H9 (cell line): Measurements from ENCODE around the gene CAMKV. TPM values are rescaled to one million over a fixed set of nuclear protein-coding genes. Genes with fewer than 3 reads are reported as not detected.

Source experiments
- DNase-seq: peaks from one replicate; pipeline ENCODE4 v3.0.0-alpha.2; 2017
- H2AFZ ChIP-seq: one replicate; pipeline ENCODE4 v1.6.1; 2013; ENCODE audit warnings: mild to moderate bottlenecking, low read length, control low read depth, moderate library complexity
- H2AK5ac ChIP-seq: 2 replicates; pipeline ENCODE4 v1.6.1; 2013; ENCODE audit warnings: low read length, control low read depth, mixed read lengths; ENCODE audit not compliant: insufficient read length
- H2BK120ac ChIP-seq: one replicate; pipeline ENCODE4 v1.6.1; 2013; ENCODE audit warnings: low read depth, mild to moderate bottlenecking, low read length, control low read depth, inconsistent platforms; ENCODE audit not compliant: poor library complexity, severe bottlenecking
- H2BK12ac ChIP-seq: 2 replicates; pipeline ENCODE4 v1.6.1; 2013; ENCODE audit warnings: low read length, control low read depth, mixed read lengths, low read depth; ENCODE audit not compliant: insufficient read length
- H2BK15ac ChIP-seq: 2 replicates; pipeline ENCODE4 v1.6.1; 2013; ENCODE audit warnings: low read depth, low read length, control low read depth
- H2BK20ac ChIP-seq: one replicate; pipeline ENCODE4 v1.6.1; 2013; ENCODE audit warnings: low read depth, mild to moderate bottlenecking, low read length, control low read depth, inconsistent platforms; ENCODE audit not compliant: poor library complexity, severe bottlenecking
- H2BK5ac ChIP-seq: 2 replicates; pipeline ENCODE4 v1.6.1; 2013; ENCODE audit warnings: low read length, control low read depth, mixed read lengths; ENCODE audit not compliant: insufficient read length
- H3K14ac ChIP-seq: 2 replicates; pipeline ENCODE4 v1.6.1; 2013; ENCODE audit warnings: low read length, control low read depth; ENCODE audit not compliant: insufficient read depth
- H3K18ac ChIP-seq: 2 replicates; pipeline ENCODE4 v1.6.1; 2013; ENCODE audit warnings: low read depth, mild to moderate bottlenecking, mixed read lengths, low read length, control low read depth; ENCODE audit not compliant: insufficient read length
- H3K23ac ChIP-seq: 2 replicates; pipeline ENCODE4 v1.6.1; 2013; ENCODE audit warnings: low read length, control low read depth, mixed read lengths, low read depth; ENCODE audit not compliant: insufficient read length
- H3K23me2 ChIP-seq: 2 replicates; pipeline ENCODE4 v1.6.1; 2013; ENCODE audit warnings: low read depth, mild to moderate bottlenecking, mixed read lengths, low read length, control low read depth; ENCODE audit not compliant: insufficient read length, poor library complexity, severe bottlenecking
- H3K27ac ChIP-seq: 2 replicates; pipeline ENCODE4 v1.5.1; 2013; ENCODE audit warnings: low read length, control low read depth, mixed read lengths, low read depth; ENCODE audit not compliant: insufficient read length
- H3K27me3 ChIP-seq: 2 replicates; pipeline ENCODE4 v1.6.1; 2013; ENCODE audit warnings: low read length, control low read depth, inconsistent platforms; ENCODE audit not compliant: insufficient read depth
- H3K4ac ChIP-seq: 2 replicates; pipeline ENCODE4 v1.6.1; 2013; ENCODE audit warnings: low read depth, mild to moderate bottlenecking, control low read depth, inconsistent platforms, low read length, moderate library complexity
- H3K4me1 ChIP-seq: 2 replicates; pipeline ENCODE4 v1.6.1; 2013; ENCODE audit warnings: low read length, control low read depth, inconsistent platforms; ENCODE audit not compliant: insufficient read depth
- H3K4me2 ChIP-seq: 2 replicates; pipeline ENCODE4 v1.6.1; 2013; ENCODE audit warnings: low read length, control low read depth, mixed read lengths; ENCODE audit not compliant: insufficient read length, insufficient read depth
- H3K56ac ChIP-seq: 2 replicates; pipeline ENCODE4 v1.6.1; 2013; ENCODE audit warnings: low read depth, mild to moderate bottlenecking, mixed read lengths, low read length, control low read depth; ENCODE audit not compliant: insufficient read length
- H3K79me1 ChIP-seq: 2 replicates; pipeline ENCODE4 v1.6.1; 2013; ENCODE audit warnings: low read depth, mild to moderate bottlenecking, moderate library complexity, low read length, control low read depth, inconsistent platforms; ENCODE audit not compliant: insufficient read depth, poor library complexity, severe bottlenecking
- H3K79me2 ChIP-seq: 2 replicates; pipeline ENCODE4 v1.6.1; 2013; ENCODE audit warnings: low read length, control low read depth, inconsistent platforms; ENCODE audit not compliant: insufficient read depth
- H3K9ac ChIP-seq: 2 replicates; pipeline ENCODE4 v1.6.1; 2013; ENCODE audit warnings: low read length, control low read depth, mixed read lengths; ENCODE audit not compliant: insufficient read length; ENCODE audit errors: extremely low read depth
- H3K9me3 ChIP-seq: one replicate; pipeline ENCODE4 v1.6.1; 2013; ENCODE audit warnings: low read depth, low read length, inconsistent platforms; ENCODE audit not compliant: control insufficient read depth
- H3T11ph ChIP-seq: one replicate; pipeline ENCODE4 v1.6.1; 2013; ENCODE audit warnings: mild to moderate bottlenecking, low read length, control low read depth, inconsistent platforms
- H4K20me1 ChIP-seq: one replicate; pipeline ENCODE4 v1.6.1; 2013; ENCODE audit not compliant: control insufficient read depth, insufficient read length, insufficient read depth
- H4K5ac ChIP-seq: 2 replicates; pipeline ENCODE4 v1.6.1; 2013; ENCODE audit warnings: low read depth, mild to moderate bottlenecking, mixed read lengths, low read length, control low read depth; ENCODE audit not compliant: insufficient read length
- H4K8ac ChIP-seq: replicated peaks from 2 replicates; pipeline ENCODE4 v1.6.1; 2013; ENCODE audit warnings: low read length, control low read depth, mixed read lengths, low read depth; ENCODE audit not compliant: insufficient read length
- H4K91ac ChIP-seq: 2 replicates; pipeline ENCODE4 v1.6.1; 2013; ENCODE audit warnings: low read depth, mild to moderate bottlenecking, moderate library complexity, mixed read lengths, low read length, control low read depth; ENCODE audit not compliant: insufficient read length
- H3K27ac Mint-ChIP-seq, 3 experiments: 2 replicates in 2 of 3; 3 replicates in 1 of 3; pipeline ENCODE4 v1.8.0; 2020 to 2021; ENCODE audit warnings: mixed read lengths in 3 of 3, mild to moderate bottlenecking in 1 of 3, moderate library complexity in 1 of 3
- H3K27me3 Mint-ChIP-seq: 2 replicates; pipeline ENCODE4 v1.8.0; 2021; ENCODE audit warnings: low read depth, mild to moderate bottlenecking, moderate library complexity, mixed read lengths
- H3K36me3 Mint-ChIP-seq, 3 experiments: 2 replicates in 2 of 3; 3 replicates in 1 of 3; pipeline ENCODE4 v1.8.0; 2020 to 2021; ENCODE audit warnings: low read depth in 3 of 3, mixed read lengths in 3 of 3; ENCODE audit not compliant: insufficient read depth in 1 of 3
- H3K4me1 Mint-ChIP-seq, 2 experiments: 2 replicates each; pipeline ENCODE4 v1.8.0; 2020; ENCODE audit warnings: mixed read lengths in 2 of 2
- H3K4me3 Mint-ChIP-seq, 2 experiments: 2 replicates in 1 of 2; 3 replicates in 1 of 2; pipeline ENCODE4 v1.8.0; 2020 to 2021; ENCODE audit warnings: mild to moderate bottlenecking in 2 of 2, mixed read lengths in 2 of 2, moderate library complexity in 1 of 2
- H3K9me3 Mint-ChIP-seq, 2 experiments: 2 replicates in 1 of 2; 3 replicates in 1 of 2; pipeline ENCODE4 v1.8.0; 2020; ENCODE audit warnings: mild to moderate bottlenecking in 2 of 2, mixed read lengths in 2 of 2, moderate library complexity in 1 of 2
- CTCF ChIP-seq: fragments of 200-600 bp; sonication (generic); conservative IDR thresholded peaks from 3 replicates; pipeline ENCODE4 v1.8.0; 2021; ENCODE audit warnings: antibody characterized with exemption, mild to moderate bottlenecking
- WGBS: extraction: QIAGEN DNeasy Blood & Tissue Kit; methylation state at CpG from one replicate; pipeline ENCODE4 v1.1.7; 2013; ENCODE audit warnings: missing lambda C conversion rate, low lambda C conversion rate, mixed read lengths; ENCODE audit not compliant: insufficient read length; ENCODE audit errors: extremely low coverage; 5-methylcytosine and 5-hydroxymethylcytosine counted together
- total RNA-seq: library from RNA; stranded (reverse); gene quantifications from 2 replicates; pipeline ENCODE4 v1.2.1, GENCODE V29; 2021

CAMKV gene
- total RNA-seq, 1 experiment from 2014 or later, result 54.2 TPM

- no peak within 1 kb of the TSS for H3K4ac ChIP-seq
- TF ChIP-seq CTCF, result no peak
- no peak within 1 kb of the TSS for H2AK5ac ChIP-seq
- no peaks in the 10 kb centered on the region for H3K9me3 ChIP-seq
- no peak within 1 kb of the TSS for H2BK120ac ChIP-seq
- Mint-ChIP-seq H3K36me3 (no peaks in the 10 kb centered on the region), H3K27ac (no peak within 1 kb of the TSS; a peak in 1 of 7 replicates), H3K27me3 (no peaks in the 10 kb centered on the region), H3K4me3 (no peak within 1 kb of the TSS), H3K4me1 (no peaks in the 10 kb centered on the region), H3K9me3 (no peaks in the 10 kb centered on the region)
- no peaks in the 10 kb centered on the region for H3K27me3 ChIP-seq
- H3K79me2 ChIP-seq, result no peaks in the 10 kb centered on the region
- no peak within 1 kb of the TSS for H3K14ac ChIP-seq
- no peak within 1 kb of the TSS for H2BK15ac ChIP-seq
- no peaks in the 10 kb centered on the region for H4K20me1 ChIP-seq
- no peak within 1 kb of the TSS for H3K9ac ChIP-seq
- no peak within 1 kb of the TSS for H3K18ac ChIP-seq
- H4K5ac ChIP-seq, result no peak within 1 kb of the TSS
- no peak within 1 kb of the TSS for H3K4me2 ChIP-seq
- no peak within 1 kb of the TSS for H3T11ph ChIP-seq
- no peak within 1 kb of the TSS for H3K56ac ChIP-seq
- no CpG with 5 or more reads among the region's 9 CpGs for WGBS
- H2AFZ ChIP-seq, result no peak within 1 kb of the TSS
- no peak for DNase-seq
- no peaks in the 10 kb centered on the region for H3K79me1 ChIP-seq
- no peak within 1 kb of the TSS for H2BK12ac ChIP-seq
- no peak within 1 kb of the TSS for H4K91ac ChIP-seq
- H3K23me2 ChIP-seq, result no peaks in the 10 kb centered on the region
- H2BK20ac ChIP-seq, result no peak within 1 kb of the TSS
- no peak within 1 kb of the TSS for H4K8ac ChIP-seq
- no peak within 1 kb of the TSS for H3K27ac ChIP-seq
- no peak within 1 kb of the TSS for H2BK5ac ChIP-seq
- H3K4me1 ChIP-seq, result no peaks in the 10 kb centered on the region
- no peak within 1 kb of the TSS for H3K23ac ChIP-seq
Observed at GRCh38 chr3:49813497-49814174, 56.1 kb downstream of the CAMKV start, which contains the start of gene UBA7. Gene UBA7 (minus strand): TSS chr3:49813953. CDS start chr3:49813787, 166 bp downstream.
